GM12865 (cell line): ENCODE measurements around the gene PITPNM2.

Experiments used
- DNase-seq: peaks from one replicate; pipeline ENCODE4 v3.0.0; 2010; ENCODE audit warnings: low read depth
- H3K4me3 ChIP-seq: 2 replicates; pipeline ENCODE4 v1.5.1; 2011; ENCODE audit warnings: mild to moderate bottlenecking, low read depth, low read length, control low read depth
- CTCF ChIP-seq: IDR thresholded peaks from 2 replicates; pipeline ENCODE4 v1.5.1; 2011; ENCODE audit warnings: low read length, control low read depth, low read depth, inconsistent platforms; ENCODE audit not compliant: insufficient read depth; ENCODE audit errors: missing control alignments

Gene PITPNM2

GRCh38 chr12:123131879-123132402, 18.9 kb downstream of the PITPNM2 start:
- H3K4me3 ChIP-seq: no peak overlapping the region
- no peak for TF ChIP-seq CTCF
- no peak for DNase-seq

- H3K4me3 ChIP-seq: no peak overlapping the region
- DNase-seq: no peak
- TF ChIP-seq CTCF: no peak
Measured at GRCh38 chr12:123131291-123131832, 19.5 kb downstream of the PITPNM2 start.

- no peak overlapping the region for H3K4me3 ChIP-seq
- TF ChIP-seq CTCF: no peak
- no peak for DNase-seq
Measured at GRCh38 chr12:123129621-123130020, 21.3 kb downstream of the PITPNM2 start.

- TF ChIP-seq CTCF: no peak
- DNase-seq: no peak
- no peak overlapping the region for H3K4me3 ChIP-seq
Measured at GRCh38 chr12:123127182-123127495, 23.8 kb downstream of the PITPNM2 start.

- H3K4me3 ChIP-seq: no peak overlapping the region
- DNase-seq: no peak
Measured at GRCh38 chr12:123126294-123127181, 24.4 kb downstream of the PITPNM2 start.

GRCh38 chr12:123122626-123123025, 28.3 kb downstream of the PITPNM2 start:
- TF ChIP-seq CTCF: no peak
- H3K4me3 ChIP-seq: no peak overlapping the region
- no peak for DNase-seq

More at GRCh38 chr12:123126294-123127181, 24.4 kb downstream of the PITPNM2 start:
- TF ChIP-seq CTCF: no peak

GRCh38 chr12:123121670-123122069, 29.2 kb downstream of the PITPNM2 start:
- TF ChIP-seq CTCF: no peak
- H3K4me3 ChIP-seq: no peak overlapping the region
- DNase-seq: no peak
